RCC 7860 (cell line): Measurements from ENCODE around the gene DUSP28.
A peak's percentile ranks its signal among the peaks of the same experiment; 100 is the strongest.

ENCODE experiments used
- DNase-seq: peaks from one replicate; pipeline ENCODE4 v3.0.0-alpha.2; 2015; ENCODE audit warnings: low spot score
- FAIRE-seq: peaks from 2 replicates; lab custom pipeline; 2012; peaks lifted over from hg19 to GRCh38; lab: Jason Lieb, UNC

DUSP28 gene

GRCh38 chr2:240571314-240571973, 11.3 kb downstream of the DUSP28 start:
- DNase-seq: no peak
- FAIRE-seq: no peak

DNA sequence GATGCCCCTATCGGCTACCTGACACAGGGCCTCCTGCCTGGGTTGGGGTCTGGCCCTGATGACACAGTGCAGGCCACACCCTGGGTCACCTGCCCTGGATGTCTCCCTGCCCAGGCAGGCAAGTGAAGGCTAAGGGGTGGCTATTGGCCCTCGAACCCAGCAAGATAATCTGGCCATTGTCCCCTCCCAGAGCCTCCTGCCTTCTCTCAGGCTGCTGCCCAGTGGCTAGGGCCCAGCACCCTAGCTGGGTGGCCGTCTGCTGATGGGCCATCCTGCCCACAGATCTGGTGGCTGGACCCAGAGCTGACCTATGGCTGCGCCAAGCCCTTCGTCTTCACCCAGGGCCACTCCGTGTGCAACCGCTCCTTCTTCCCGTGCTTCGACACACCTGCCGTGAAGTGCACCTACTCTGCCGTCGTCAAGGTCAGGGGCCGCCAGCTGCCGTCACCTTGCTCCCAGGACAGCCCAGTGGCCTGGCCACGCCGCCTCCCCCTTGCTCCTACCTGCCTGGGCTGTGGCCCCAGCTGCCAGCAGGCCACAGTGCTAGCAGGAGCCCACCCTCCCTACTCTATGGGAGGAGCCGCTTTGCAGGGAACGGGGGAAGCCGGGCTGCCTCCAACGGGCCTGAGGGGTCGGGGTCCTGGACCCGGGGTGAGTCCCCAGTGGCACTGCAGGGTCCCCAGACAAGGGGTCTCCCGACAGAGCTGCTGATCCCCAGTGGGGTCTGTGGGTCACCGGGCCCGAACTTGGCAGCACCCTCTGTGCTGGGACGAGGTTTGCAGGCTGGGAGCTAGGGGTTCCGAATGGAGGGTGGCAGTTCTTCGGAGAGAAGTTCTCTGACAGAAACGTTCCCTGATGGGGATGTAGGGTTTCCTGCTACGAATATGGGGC, 12.2 kb downstream of the DUSP28 start:
- DNase-seq (no peak), FAIRE-seq (no peak)

GRCh38 chr2:240573071-240573515, 12.9 kb downstream of the DUSP28 start:
- FAIRE-seq: no peak

DNA sequence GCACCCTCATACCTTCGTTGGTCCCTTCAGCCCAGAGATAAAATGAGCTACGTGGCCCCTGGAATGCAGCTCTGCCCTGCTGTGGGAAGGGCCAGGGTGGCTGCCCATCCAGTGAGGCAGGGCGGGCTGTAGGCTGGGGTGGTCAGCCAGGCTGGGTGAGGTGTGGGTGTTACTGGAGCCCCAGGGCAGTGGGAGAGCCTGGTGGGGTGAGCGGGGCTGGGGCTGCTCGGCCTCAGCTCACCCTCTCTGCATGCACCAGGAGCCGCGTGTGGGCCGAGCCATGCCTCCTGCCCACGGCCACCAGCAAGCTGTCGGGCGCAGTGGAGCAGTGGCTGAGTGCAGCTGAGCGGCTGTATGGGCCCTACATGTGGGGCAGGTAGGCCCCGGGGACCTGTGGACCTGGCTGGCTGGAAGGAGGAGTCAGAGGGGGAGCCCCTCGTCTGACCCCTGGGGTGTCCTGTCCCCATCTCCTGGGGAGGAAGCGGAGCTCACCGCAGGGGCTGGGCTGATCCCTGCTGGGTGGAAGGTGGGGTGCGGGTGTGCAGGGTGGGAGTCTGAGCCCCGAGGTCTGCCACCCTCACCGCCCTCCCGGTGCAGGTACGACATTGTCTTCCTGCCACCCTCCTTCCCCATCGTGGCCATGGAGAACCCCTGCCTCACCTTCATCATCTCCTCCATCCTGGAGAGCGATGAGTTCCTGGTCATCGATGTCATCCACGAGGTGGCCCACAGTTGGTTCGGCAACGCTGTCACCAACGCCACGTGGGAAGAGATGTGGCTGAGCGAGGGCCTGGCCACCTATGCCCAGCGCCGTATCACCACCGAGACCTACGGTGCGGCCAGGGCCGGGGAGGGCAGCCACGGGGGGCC, 13.6 kb downstream of the DUSP28 start:
- no peak for DNase-seq
- no peak for FAIRE-seq

More at GRCh38 chr2:240573071-240573515, 12.9 kb downstream of the DUSP28 start:
- DNase-seq: no peak

DNA sequence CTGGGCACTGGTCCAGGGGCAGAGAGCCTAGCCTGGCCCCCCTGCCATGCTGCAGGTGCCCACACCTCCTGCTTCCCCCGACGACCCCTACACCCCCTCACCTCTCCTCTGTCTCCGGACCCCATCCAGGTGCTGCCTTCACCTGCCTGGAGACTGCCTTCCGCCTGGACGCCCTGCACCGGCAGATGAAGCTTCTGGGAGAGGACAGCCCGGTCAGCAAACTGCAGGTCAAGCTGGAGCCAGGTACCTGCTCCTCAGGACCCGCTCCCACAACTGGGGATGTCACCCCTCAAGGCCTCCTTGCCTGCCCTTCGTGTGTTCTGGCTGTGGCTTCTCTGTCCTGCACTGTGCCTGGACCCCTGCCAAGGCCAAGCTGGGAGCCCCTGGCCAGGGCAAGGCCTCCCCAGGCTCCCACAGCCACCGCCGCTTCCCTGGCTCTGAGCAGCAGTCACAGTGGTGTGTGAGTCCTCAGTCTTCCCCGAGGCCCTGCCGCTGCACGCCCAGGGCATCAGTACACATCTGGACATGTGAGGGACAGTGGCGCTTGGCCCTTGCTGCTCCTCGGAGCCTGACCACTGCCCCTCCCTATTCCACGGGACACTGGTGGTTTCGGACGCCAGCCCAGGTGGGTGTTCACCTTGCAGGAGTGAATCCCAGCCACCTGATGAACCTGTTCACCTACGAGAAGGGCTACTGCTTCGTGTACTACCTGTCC, 14.4 kb downstream of the DUSP28 start:
- no peak for FAIRE-seq

DNA sequence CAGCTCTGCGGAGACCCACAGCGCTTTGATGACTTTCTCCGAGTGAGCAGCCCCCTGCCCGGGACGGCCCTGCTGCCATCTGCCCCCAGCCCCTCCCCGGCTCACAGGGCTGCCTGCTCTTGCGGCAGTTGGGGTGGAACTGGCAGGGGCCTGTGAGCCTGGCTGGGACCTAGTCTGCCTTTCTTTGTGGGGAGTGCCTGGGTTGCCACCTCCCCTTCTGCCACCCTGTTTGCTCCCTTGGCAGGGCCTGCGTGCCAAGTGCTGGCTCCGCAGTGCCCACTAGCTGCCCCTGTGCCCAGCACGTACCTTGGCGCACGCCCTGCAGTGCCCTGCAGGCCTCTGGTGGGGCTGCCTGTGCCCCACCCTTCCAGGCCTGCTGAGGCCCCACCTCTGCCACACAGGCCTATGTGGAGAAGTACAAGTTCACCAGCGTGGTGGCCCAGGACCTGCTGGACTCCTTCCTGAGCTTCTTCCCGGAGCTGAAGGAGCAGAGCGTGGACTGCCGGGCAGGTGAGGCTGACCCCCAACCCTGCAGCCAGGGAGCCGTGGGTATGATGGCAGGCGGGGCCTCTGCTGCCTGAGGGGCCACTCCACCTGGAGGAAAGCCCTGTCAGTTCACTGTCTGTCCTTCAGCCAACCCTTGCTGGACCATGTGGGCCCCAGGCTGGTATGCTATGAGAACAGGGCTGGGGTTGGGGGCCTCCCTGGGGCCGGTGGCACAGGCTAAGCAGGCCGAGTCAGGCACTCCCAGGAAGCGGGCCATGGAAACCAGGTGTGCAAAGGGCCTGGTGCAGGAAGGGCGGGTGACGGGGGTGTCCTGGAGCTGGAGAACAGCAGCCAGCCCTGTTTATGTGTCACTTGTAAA, 15.2 kb downstream of the DUSP28 start:
- FAIRE-seq: no peak
- DNase-seq: no peak

More for the DNA sequence above, 14.4 kb downstream of the DUSP28 start:
- DNase-seq: no peak

GRCh38 chr2:240576036-240576435, 15.9 kb downstream of the DUSP28 start:
- FAIRE-seq (no peak), DNase-seq (no peak)

DNA sequence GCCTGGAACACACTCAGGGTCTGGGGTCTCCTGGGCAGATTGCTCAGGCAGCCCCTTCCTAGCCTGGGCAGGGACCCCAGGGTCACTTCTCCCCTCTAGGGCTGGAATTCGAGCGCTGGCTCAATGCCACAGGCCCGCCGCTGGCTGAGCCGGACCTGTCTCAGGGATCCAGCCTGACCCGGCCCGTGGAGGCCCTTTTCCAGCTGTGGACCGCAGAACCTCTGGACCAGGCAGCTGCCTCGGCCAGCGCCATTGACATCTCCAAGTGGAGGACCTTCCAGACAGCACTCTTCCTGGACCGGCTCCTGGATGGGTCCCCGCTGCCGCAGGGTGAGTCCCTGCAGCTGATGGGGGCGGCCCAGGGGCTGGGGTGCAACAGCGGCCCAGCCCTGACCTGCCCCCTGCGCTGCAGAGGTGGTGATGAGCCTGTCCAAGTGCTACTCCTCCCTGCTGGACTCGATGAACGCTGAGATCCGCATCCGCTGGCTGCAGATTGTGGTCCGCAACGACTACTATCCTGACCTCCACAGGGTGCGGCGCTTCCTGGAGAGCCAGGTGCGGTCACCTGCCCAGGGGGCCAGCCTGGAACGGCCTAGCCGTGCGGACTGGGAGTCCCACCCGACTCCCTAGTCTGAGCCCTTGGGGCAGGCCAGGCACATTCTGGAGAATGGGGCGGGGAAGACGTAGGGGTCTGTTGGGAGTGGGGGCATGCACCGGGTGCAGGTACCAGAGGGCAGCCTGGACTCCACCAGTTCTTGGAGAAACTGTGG, 16.5 kb downstream of the DUSP28 start:
- DNase-seq (no peak), FAIRE-seq (no peak)

DNA sequence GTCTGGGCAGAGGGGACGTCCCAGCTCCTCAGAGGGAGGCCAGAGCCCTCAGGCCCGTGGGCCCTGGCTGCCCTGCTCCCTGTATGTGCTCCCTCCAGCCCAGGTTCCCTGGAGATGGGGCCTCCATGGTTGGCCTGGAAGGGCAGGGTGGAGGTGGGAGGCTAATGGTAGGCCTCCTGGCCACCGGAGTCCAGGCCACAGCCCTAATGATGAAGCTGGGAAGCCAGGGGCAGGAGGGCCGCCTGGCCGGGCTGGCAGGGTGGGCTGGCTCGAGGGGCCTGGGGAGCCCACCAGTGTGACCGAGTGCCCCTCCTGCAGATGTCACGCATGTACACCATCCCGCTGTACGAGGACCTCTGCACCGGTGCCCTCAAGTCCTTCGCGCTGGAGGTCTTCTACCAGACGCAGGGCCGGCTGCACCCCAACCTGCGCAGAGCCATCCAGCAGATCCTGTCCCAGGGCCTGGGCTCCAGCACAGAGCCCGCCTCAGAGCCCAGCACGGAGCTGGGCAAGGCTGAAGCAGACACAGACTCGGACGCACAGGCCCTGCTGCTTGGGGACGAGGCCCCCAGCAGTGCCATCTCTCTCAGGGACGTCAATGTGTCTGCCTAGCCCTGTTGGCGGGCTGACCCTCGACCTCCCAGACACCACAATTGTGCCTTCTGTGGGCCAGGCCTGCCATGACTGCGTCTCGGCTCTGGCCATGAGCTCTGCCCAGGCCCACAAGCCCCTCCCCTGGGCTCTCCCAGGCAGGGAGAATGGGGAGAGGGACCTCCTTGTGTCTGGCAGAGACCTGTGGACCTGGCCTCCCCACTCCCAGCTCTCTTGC, 17.3 kb downstream of the DUSP28 start:
- FAIRE-seq (no peak), DNase-seq (no peak)

GRCh38 chr2:240578110-240578450, 17.9 kb downstream of the DUSP28 start:
- DNase-seq: no peak
- no peak for FAIRE-seq

DNA sequence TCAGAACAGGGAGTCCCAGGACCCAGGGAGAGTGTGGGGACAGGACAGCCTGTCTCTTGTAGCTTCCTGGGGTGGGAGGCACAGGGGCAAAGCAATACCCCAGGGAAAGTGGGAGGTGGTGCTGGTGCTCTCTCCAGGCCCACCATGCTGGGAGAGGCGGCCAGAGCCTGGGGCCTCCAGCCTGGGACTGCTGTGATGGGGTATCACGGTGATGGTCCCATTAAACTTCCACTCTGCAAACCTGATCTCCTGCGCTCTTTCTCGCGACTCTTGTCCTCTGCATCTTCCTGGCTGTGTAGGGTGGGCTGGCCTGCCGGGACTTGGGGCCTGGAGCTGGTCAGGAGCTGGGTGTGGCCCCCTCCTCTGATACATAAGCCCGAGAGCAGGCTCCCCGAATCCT, 18.3 kb downstream of the DUSP28 start:
- FAIRE-seq (no peak), DNase-seq (no peak)

- FAIRE-seq: no peak
- no peak for DNase-seq
These were observed 19.1 kb downstream of the DUSP28 start for GRCh38 chr2:240579071-240579762.

DNA sequence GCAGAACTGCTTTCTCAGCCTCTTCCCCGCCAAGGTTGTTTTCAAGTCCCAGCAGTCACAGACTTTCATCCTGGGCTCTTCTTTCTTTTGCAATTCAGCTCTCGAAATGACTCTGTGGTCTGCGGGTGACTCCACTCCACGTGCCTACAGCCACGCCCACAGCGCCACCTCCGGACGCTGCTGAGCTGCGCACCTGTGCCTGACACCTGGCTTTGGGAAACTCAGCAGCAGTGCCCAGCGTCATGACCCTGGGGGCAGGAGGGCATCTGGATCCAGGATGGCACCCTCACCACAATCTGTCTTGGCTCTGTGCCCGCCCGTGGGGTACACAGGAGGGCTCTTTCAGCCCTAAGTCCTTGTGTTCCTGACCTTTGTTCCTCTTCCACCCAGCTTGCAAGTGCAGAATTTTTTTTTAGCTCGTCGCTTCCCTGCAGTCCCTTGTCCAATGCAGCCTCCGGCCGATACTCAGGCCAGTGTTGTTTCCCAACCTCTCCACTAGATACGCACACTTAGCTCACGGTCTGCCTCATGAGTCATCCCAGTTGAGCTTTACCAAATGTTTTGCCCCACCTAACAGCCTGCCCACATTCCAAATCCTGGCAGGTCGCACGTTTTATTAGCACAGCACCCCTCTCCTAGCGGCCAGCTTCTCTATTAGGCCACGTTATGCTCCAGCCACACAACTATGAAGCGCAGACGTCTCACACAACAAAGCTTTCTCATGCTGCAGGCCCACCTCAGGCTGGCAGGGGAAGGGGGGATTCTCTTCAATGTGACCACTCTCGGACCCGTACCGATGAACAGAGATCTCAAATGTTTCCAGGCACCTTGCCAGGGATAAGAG, 19.8 kb downstream of the DUSP28 start:
- DNase-seq: peak; percentile 71
- FAIRE-seq: peak; percentile 77

DNA sequence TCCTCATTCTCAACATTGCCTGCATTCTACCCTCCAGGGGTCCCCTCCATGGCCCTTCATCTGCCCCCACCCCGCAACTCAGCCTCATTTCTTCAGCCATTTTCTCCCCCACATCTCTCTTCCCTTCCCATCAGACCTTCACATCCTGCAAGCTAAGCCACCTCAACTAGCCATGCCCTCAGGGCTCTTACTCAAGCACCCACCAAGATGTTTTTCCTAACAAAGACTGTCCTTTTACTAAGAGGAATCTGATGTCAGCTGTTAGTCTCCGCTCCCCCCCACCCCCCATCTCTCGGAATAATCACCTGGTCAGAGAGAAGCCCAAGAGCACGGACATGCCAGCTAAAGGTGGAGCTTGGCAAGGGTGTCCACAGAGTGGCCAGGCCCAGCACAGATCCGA, 21.7 kb downstream of the DUSP28 start:
- no peak for DNase-seq
- FAIRE-seq: no peak

- no peak for FAIRE-seq
- DNase-seq: no peak
These were observed 22.6 kb downstream of the DUSP28 start for GRCh38 chr2:240582781-240583180.

- no peak for FAIRE-seq
- DNase-seq: no peak
These were observed 23.6 kb downstream of the DUSP28 start for GRCh38 chr2:240583774-240584173.
